ENCODE data around the gene LRRC26.
"Not testable (repeated sequence)": the region's sequence is repeated elsewhere in the genome, so short reads cannot be mapped to it uniquely, and the experiment has no call there.

The LRRC26 gene

GRCh38 chr9:137130176-137130755, 39.6 kb downstream of the LRRC26 start:
- no peak for DNase-seq

DNA sequence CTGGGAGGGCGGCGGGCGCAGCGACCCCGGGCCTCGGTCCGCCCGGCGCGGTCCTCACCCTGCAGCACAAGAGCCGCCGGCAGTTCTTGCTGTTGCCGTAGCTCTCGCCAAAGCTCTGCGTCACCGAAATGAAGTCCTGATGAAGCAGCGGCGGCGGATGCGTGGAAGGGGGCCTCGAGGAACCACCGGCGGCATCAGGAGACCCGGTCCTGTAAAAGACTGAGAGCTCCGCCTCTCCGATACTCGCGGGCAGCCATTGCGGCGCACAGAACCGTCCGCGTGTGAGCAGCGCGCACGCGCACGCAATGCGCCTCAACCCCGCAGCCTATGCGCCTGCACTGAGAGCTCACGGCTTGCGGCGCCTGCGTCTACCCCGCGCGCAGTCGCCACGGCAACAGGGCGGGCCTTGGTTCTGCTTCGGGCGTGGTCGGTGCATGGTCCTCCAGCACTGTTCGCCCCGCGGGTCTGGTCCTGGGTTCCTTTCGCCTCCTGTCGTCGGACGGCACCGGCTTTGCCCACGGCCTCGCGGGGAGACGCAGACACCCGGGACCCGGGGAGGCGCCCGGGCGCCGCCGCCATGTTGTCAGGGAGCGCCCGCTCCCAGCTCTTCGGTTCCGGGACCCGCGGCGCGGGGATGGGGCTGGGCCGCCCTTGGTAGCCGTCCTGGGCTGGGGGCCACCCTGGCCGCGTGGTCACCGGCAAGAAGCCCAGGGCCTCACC, 40.2 kb downstream of the LRRC26 start:
- peak; percentile 80 for DNase-seq

GRCh38 chr9:137128862-137129455, 40.9 kb downstream of the LRRC26 start:
- DNase-seq: no peak

- no peak for DNase-seq
Observed at GRCh38 chr9:137128158-137128861, 41.5 kb downstream of the LRRC26 start.

- DNase-seq: no peak
Observed at GRCh38 chr9:137127301-137128157, 42.3 kb downstream of the LRRC26 start.

- DNase-seq: no peak
Observed at GRCh38 chr9:137126786-137127185, 43.1 kb downstream of the LRRC26 start.

DNA sequence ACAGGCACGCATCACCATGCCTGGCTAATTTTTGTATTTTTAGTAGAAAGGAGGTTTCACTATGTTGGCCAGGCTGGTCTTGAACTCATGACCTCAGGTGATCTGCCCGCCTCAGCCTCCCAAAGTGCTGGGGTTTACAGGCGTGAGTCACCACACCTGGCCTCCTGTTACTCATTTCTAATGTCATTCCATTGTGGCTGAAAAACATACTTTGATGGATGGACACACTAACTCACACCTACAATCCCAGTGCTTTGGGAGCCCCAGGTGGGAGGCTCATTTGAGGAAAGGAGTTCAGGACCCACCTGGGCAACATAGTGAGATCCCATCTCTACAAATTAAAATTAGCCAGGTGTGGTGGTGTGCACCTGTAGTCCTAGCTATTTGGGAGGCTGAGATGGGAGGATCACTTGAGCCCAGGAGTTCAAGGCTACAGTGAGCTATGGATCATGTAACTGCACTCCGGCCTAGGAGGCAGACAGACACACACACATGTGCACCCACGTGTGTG, 45.8 kb downstream of the LRRC26 start:
- DNase-seq: not testable (repeated sequence)

- no peak for DNase-seq
Observed at GRCh38 chr9:137123468-137123837, 46.4 kb downstream of the LRRC26 start.

DNA sequence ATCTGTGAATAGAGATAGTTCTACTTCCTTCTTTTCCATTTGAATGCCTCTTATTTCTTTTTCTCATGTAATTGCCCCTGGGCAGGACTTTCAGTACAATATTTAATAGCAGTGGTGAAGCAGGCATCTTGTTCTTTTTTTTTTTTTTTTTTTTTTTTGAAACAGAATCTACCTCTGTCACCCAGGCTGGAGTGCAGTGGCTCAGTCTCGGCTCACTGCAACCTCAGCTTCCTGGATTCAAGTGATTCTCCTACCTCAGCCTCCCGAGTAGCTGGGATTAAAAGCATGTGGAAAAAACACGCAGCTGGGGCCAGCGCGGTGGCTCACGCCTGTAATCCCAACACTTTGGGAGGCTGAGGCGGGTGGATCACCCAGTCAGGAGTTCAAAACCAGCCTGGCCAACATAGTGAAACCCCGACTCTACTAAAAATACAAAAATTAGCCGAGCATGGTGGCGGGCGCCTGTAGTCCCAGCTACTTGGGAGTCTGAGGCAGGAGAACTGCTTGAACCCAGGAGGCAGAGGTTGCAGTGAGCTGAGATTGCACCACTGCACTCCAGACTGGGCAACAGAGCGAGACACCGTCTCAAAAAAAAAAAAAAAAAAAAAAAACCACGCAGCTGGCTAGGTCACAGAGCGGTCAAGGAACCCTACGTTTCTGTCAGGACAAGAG, 46.9 kb downstream of the LRRC26 start:
- not testable (repeated sequence) for DNase-seq

DNA sequence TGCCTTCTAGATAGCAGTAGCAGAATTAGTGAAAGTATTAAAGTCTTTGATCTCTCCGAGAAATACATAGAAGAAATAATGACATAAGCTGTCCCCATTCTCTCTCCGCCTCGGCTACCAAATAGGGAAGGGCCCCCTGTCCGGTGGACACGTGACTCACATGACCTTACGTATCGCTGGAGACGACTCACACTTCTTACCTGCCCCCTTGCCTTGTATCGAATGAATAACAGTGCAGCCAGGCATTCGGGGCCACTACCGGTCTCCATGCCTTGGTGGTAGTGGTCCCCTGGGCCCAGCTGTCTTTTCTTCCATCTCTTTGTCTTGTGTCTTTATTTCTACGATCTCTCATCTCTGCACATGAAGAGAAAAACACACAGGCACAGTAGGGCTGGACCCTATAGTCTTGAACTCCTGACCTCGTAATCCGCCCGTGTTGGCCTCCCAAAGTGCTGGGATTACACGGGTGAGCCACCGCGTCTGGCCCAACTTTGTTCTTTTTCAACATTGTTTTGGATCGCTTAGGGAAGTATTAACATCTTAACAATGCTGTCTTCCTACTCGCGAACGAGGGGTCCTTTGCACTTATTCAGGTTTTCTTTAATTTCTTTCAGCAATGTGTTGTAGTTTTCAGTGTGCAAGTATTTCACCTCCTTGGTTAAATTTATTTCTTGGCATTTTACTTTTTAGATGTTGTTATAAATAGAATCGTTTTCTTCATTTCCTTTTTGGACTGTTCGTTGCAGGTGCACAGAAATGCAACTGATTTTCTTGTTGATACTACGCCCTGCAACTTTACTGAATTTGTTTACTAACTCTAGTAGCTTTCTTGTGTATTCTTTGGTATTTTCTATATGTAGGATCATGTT, 47.7 kb downstream of the LRRC26 start:
- not testable (repeated sequence) for DNase-seq

Measured in NCI-H1105 (cell line).